Measurements from ENCODE around the gene DPCD.

GRCh38 chr10:101575580-101576210 is 12.4 kb upstream of the DPCD start:
- no peak for TF ChIP-seq CTCF (IDR thresholded peaks at IDR 0.05)
- no peak for TF ChIP-seq POLR2A (IDR thresholded peaks at IDR 0.05)
